HEK293 (cell line): ENCODE measurements around the gene BCL2L11.

Experiments used
- BCL11B ChIP-seq: fragments of 450-650 bp; formaldehyde crosslinking; IDR thresholded peaks from 2 replicates; pipeline ENCODE4 v1.5.1; 2016; ENCODE audit warnings: low read depth, missing biosample characterization, missing genetic modification characterization
- HIC1 ChIP-seq: fragments of 450-650 bp; formaldehyde crosslinking; IDR thresholded peaks from 2 replicates; pipeline ENCODE4 v1.5.1; 2016; ENCODE audit warnings: missing biosample characterization, missing genetic modification characterization
- HOXC10 ChIP-seq: sonication (generic); formaldehyde crosslinking; IDR thresholded peaks from 2 replicates; pipeline ENCODE4 v1.8.1; 2023; ENCODE audit warnings: mild to moderate bottlenecking, missing genetic modification reagents
- KLF9 ChIP-seq: fragments of 450-650 bp; formaldehyde crosslinking; IDR thresholded peaks from 2 replicates; pipeline ENCODE4 v1.5.1; 2016; ENCODE audit warnings: missing biosample characterization, missing genetic modification characterization, low read depth
- MZF1 ChIP-seq: fragments of 450-650 bp; formaldehyde crosslinking; IDR thresholded peaks from 2 replicates; pipeline ENCODE4 v1.5.1; 2017; ENCODE audit warnings: missing biosample characterization, missing genetic modification characterization, borderline replicate concordance
- PRDM10 ChIP-seq: fragments of 450-650 bp; formaldehyde crosslinking; IDR thresholded peaks from 2 replicates; pipeline ENCODE4 v1.5.1; 2016; ENCODE audit warnings: missing biosample characterization, missing genetic modification characterization
- REPIN1 ChIP-seq: fragments of 450-650 bp; formaldehyde crosslinking; IDR thresholded peaks from 2 replicates; pipeline ENCODE4 v1.5.1; 2017; ENCODE audit warnings: missing biosample characterization, missing genetic modification characterization, low read depth
- SCRT1 ChIP-seq: fragments of 450-650 bp; formaldehyde crosslinking; IDR thresholded peaks from 2 replicates; pipeline ENCODE4 v1.5.1; 2016; ENCODE audit warnings: missing biosample characterization, missing genetic modification characterization, borderline replicate concordance
- SP2 ChIP-seq: fragments of 450-650 bp; formaldehyde crosslinking; IDR thresholded peaks from 2 replicates; pipeline ENCODE4 v1.5.1; 2016; ENCODE audit warnings: missing biosample characterization, missing genetic modification characterization
- ZBTB17 ChIP-seq: fragments of 450-650 bp; formaldehyde crosslinking; IDR thresholded peaks from 2 replicates; pipeline ENCODE4 v1.5.1; 2016; ENCODE audit warnings: missing biosample characterization, missing genetic modification characterization
- ZBTB8A ChIP-seq: fragments of 450-650 bp; formaldehyde crosslinking; IDR thresholded peaks from 2 replicates; pipeline ENCODE4 v1.5.1; 2016; ENCODE audit warnings: missing biosample characterization, missing genetic modification characterization
- ZFHX2 ChIP-seq: fragments of 450-650 bp; formaldehyde crosslinking; conservative IDR thresholded peaks from 2 replicates; pipeline ENCODE4 v1.5.1; 2016; ENCODE audit warnings: missing biosample characterization, missing genetic modification characterization
- ZNF10 ChIP-seq: fragments of 450-650 bp; formaldehyde crosslinking; IDR thresholded peaks from 2 replicates; pipeline ENCODE4 v1.5.1; 2017; ENCODE audit warnings: missing biosample characterization, missing genetic modification characterization
- ZNF121 ChIP-seq: fragments of 450-650 bp; formaldehyde crosslinking; IDR thresholded peaks from 2 replicates; pipeline ENCODE4 v1.5.1; 2016; ENCODE audit warnings: missing biosample characterization, missing genetic modification characterization
- ZNF354C ChIP-seq: fragments of 450-650 bp; formaldehyde crosslinking; IDR thresholded peaks from 2 replicates; pipeline ENCODE4 v1.5.1; 2016; ENCODE audit warnings: missing biosample characterization, missing genetic modification characterization, low read depth, borderline replicate concordance
- ZNF473 ChIP-seq: fragments of 450-650 bp; formaldehyde crosslinking; IDR thresholded peaks from 2 replicates; pipeline ENCODE4 v1.5.1; 2017; ENCODE audit warnings: missing biosample characterization, missing genetic modification characterization
- ZNF555 ChIP-seq: fragments of 450-650 bp; formaldehyde crosslinking; conservative IDR thresholded peaks from 2 replicates; pipeline ENCODE4 v1.5.1; 2017; ENCODE audit warnings: missing biosample characterization, mild to moderate bottlenecking, missing genetic modification characterization, inconsistent platforms
- ZNF626 ChIP-seq: fragments of 450-650 bp; sonication (Bioruptor Pico); formaldehyde crosslinking; IDR thresholded peaks from 2 replicates; pipeline ENCODE4 v1.5.1; 2018; ENCODE audit warnings: missing biosample characterization, missing genetic modification characterization, inconsistent platforms
- ZNF629 ChIP-seq: fragments of 450-650 bp; formaldehyde crosslinking; IDR thresholded peaks from 2 replicates; pipeline ENCODE4 v1.5.1; 2017; ENCODE audit warnings: missing biosample characterization, missing genetic modification characterization
- ZNF658 ChIP-seq: fragments of 450-650 bp; formaldehyde crosslinking; IDR thresholded peaks from 2 replicates; pipeline ENCODE4; 2016; ENCODE audit warnings: missing biosample characterization, missing genetic modification characterization
- ZNF670 ChIP-seq: fragments of 450-650 bp; formaldehyde crosslinking; IDR thresholded peaks from 2 replicates; pipeline ENCODE4 v1.5.1; 2016; ENCODE audit warnings: missing biosample characterization, missing genetic modification characterization, low read depth
- ZNF707 ChIP-seq: fragments of 450-650 bp; formaldehyde crosslinking; IDR thresholded peaks from 2 replicates; pipeline ENCODE4 v1.5.1; 2016; ENCODE audit warnings: missing biosample characterization, missing genetic modification characterization
- ZNF777 ChIP-seq: fragments of 450-650 bp; formaldehyde crosslinking; IDR thresholded peaks from 2 replicates; pipeline ENCODE4 v1.5.1; 2017; ENCODE audit warnings: missing biosample characterization, missing genetic modification characterization, borderline replicate concordance
- TF ChIP-seq, protein P1 (sequence below): fragments of 450-650 bp; formaldehyde crosslinking; IDR thresholded peaks from 2 replicates; pipeline ENCODE4 v1.5.1; 2016; ENCODE audit warnings: missing biosample characterization, missing genetic modification characterization
- TF ChIP-seq, protein P2 (sequence below): fragments of 450-650 bp; formaldehyde crosslinking; IDR thresholded peaks from 2 replicates; pipeline ENCODE4 v1.5.1; 2017; ENCODE audit warnings: missing biosample characterization, missing genetic modification characterization
- TF ChIP-seq, protein P3 (sequence below): fragments of 450-650 bp; formaldehyde crosslinking; IDR thresholded peaks from 2 replicates; pipeline ENCODE4 v1.5.1; 2016; ENCODE audit warnings: missing biosample characterization, missing genetic modification characterization

BCL2L11 gene

DNA sequence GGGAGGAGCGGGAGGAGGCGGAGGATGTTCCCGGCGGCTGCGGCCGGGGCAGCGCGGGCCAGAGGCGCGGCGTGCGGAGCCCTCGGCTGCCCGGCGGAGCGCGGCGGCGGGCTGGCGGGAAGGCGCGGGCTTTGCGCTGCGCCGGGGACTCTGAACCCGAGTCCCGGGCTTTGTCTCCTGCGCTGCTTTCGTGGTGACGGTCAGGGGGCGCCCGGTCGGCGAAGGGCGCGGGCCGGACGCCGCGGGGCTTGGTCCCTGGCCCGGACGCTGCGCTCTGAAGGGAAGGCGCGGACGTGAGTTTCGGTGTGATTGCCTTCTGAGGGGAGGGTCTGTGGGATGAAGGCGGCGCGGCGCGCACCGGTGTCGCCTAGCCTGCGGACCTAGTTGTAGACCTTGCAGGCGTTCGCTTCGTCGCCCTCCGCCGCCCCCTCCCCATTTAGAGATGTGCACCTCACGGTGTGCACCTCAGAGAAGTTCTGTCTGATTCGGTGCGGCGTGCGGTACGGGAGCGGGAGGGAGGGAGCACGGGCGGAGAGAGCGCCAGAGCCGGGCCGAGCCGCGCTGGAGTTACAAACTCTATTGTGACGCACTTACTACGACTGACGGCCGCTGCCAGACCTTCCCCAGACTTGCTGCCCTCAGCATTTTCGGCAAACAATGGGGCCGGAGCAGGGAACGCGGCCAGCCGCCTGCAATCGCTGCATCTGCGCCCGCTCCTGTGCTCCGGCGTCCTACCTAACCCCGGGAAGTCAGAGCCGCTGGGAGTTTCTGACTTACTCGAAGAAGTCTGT is 2.1 kb downstream of the BCL2L11 start (continued):
- no peak for TF ChIP-seq ZNF354C (tag by site-specific recombination)
- peak; percentile 29; the same call in 1 of the 2 replicates for TF ChIP-seq ZBTB8A
- no peak for TF ChIP-seq MZF1 (tag by site-specific recombination)
- no peak for TF ChIP-seq ZFHX2 (tag by site-specific recombination)
- TF ChIP-seq, protein P1, sequence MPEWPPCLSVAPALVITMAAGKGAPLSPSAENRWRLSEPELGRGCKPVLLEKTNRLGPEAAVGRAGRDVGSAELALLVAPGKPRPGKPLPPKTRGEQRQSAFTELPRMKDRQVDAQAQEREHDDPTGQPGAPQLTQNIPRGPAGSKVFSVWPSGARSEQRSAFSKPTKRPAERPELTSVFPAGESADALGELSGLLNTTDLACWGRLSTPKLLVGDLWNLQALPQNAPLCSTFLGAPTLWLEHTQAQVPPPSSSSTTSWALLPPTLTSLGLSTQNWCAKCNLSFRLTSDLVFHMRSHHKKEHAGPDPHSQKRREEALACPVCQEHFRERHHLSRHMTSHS (tag by site-specific recombination): no peak
- no peak for TF ChIP-seq HOXC10 (CRISPR knock-in tag)
- no peak for TF ChIP-seq ZNF626 (tag by site-specific recombination)
- no peak for TF ChIP-seq BCL11B
- no peak for TF ChIP-seq ZNF777 (tag by site-specific recombination)
- TF ChIP-seq PRDM10 (tag by site-specific recombination): no peak
- TF ChIP-seq ZNF670 (tag by site-specific recombination): no peak
- no peak for TF ChIP-seq ZNF555 (tag by site-specific recombination)
- no peak for TF ChIP-seq KLF9
- peak; percentile 81 for TF ChIP-seq ZNF629 (tag by site-specific recombination)
- no peak for TF ChIP-seq ZNF707 (tag by site-specific recombination)
- TF ChIP-seq, protein P2, sequence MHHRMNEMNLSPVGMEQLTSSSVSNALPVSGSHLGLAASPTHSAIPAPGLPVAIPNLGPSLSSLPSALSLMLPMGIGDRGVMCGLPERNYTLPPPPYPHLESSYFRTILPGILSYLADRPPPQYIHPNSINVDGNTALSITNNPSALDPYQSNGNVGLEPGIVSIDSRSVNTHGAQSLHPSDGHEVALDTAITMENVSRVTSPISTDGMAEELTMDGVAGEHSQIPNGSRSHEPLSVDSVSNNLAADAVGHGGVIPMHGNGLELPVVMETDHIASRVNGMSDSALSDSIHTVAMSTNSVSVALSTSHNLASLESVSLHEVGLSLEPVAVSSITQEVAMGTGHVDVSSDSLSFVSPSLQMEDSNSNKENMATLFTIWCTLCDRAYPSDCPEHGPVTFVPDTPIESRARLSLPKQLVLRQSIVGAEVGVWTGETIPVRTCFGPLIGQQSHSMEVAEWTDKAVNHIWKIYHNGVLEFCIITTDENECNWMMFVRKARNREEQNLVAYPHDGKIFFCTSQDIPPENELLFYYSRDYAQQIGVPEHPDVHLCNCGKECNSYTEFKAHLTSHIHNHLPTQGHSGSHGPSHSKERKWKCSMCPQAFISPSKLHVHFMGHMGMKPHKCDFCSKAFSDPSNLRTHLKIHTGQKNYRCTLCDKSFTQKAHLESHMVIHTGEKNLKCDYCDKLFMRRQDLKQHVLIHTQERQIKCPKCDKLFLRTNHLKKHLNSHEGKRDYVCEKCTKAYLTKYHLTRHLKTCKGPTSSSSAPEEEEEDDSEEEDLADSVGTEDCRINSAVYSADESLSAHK (tag by site-specific recombination): no peak
- no peak for TF ChIP-seq ZNF10
- peak; percentile 54 for TF ChIP-seq SP2
- no peak for TF ChIP-seq SCRT1
- no peak for TF ChIP-seq HIC1
- no peak for TF ChIP-seq ZNF473
- no peak for TF ChIP-seq ZNF658 (tag by site-specific recombination)
- TF ChIP-seq ZBTB17 (tag by site-specific recombination): peak; percentile 89
- no peak for TF ChIP-seq ZNF121 (tag by site-specific recombination)
- TF ChIP-seq, protein P3, sequence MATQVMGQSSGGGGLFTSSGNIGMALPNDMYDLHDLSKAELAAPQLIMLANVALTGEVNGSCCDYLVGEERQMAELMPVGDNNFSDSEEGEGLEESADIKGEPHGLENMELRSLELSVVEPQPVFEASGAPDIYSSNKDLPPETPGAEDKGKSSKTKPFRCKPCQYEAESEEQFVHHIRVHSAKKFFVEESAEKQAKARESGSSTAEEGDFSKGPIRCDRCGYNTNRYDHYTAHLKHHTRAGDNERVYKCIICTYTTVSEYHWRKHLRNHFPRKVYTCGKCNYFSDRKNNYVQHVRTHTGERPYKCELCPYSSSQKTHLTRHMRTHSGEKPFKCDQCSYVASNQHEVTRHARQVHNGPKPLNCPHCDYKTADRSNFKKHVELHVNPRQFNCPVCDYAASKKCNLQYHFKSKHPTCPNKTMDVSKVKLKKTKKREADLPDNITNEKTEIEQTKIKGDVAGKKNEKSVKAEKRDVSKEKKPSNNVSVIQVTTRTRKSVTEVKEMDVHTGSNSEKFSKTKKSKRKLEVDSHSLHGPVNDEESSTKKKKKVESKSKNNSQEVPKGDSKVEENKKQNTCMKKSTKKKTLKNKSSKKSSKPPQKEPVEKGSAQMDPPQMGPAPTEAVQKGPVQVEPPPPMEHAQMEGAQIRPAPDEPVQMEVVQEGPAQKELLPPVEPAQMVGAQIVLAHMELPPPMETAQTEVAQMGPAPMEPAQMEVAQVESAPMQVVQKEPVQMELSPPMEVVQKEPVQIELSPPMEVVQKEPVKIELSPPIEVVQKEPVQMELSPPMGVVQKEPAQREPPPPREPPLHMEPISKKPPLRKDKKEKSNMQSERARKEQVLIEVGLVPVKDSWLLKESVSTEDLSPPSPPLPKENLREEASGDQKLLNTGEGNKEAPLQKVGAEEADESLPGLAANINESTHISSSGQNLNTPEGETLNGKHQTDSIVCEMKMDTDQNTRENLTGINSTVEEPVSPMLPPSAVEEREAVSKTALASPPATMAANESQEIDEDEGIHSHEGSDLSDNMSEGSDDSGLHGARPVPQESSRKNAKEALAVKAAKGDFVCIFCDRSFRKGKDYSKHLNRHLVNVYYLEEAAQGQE (tag by site-specific recombination): no peak
- TF ChIP-seq REPIN1 (tag by site-specific recombination): no peak
